GM18873 (cell line): ENCODE measurements around the gene APIP.

Experiments used
- ATAC-seq: cut with Tn5 transposase; IDR thresholded peaks from one replicate; pipeline ENCODE4 v1.9.1; 2021; ENCODE audit warnings: mild to moderate bottlenecking, moderate library complexity, moderate number of reproducible peaks; ENCODE audit not compliant: unreplicated experiment, low FRiP score

Gene APIP

GRCh38 chr11:34916015-34916842 lies at the start of gene APIP, which contains the start of gene PDHX:
Gene APIP, minus strand, starts transcription at chr11:34916379. Its CDS starts 95 bp downstream, at chr11:34916284.
Gene PDHX, plus strand, starts transcription at chr11:34916618. Its CDS starts 38 bp downstream, at chr11:34916656.
- ATAC-seq: peak; percentile 88

- ATAC-seq: no peak
These were observed 48.6 kb upstream of the APIP start for GRCh38 chr11:34964610-34965331.

GRCh38 chr11:34963351-34963750 lies 47.2 kb upstream of the APIP start:
- ATAC-seq: no peak

GRCh38 chr11:34962034-34962433 lies 45.9 kb upstream of the APIP start:
- ATAC-seq: no peak

GRCh38 chr11:34960277-34960676 lies 44.1 kb upstream of the APIP start:
- ATAC-seq: no peak

- ATAC-seq: no peak
These were observed 43.6 kb upstream of the APIP start for GRCh38 chr11:34959770-34960169.

GRCh38 chr11:34957606-34958005 lies 41.4 kb upstream of the APIP start:
- ATAC-seq: no peak

GRCh38 chr11:34957206-34957605 lies 41.0 kb upstream of the APIP start:
- no peak for ATAC-seq

GRCh38 chr11:34953955-34954354 lies 37.8 kb upstream of the APIP start:
- no peak for ATAC-seq

GRCh38 chr11:34948696-34949095 lies 32.5 kb upstream of the APIP start:
- no peak for ATAC-seq

- no peak for ATAC-seq
These were observed 28.5 kb upstream of the APIP start for GRCh38 chr11:34944692-34945091.

- no peak for ATAC-seq
These were observed 25.5 kb upstream of the APIP start for GRCh38 chr11:34941688-34942087.

GRCh38 chr11:34940026-34940677 lies 24.0 kb upstream of the APIP start:
- no peak for ATAC-seq

- ATAC-seq: no peak
These were observed 22.4 kb upstream of the APIP start for GRCh38 chr11:34938611-34939010.

GRCh38 chr11:34936945-34937629 lies 20.9 kb upstream of the APIP start:
- ATAC-seq: no peak

GRCh38 chr11:34929794-34930763 lies 13.9 kb upstream of the APIP start:
- no peak for ATAC-seq

GRCh38 chr11:34928960-34929680 lies 12.9 kb upstream of the APIP start:
- ATAC-seq: no peak

- no peak for ATAC-seq
These were observed 12.2 kb upstream of the APIP start for GRCh38 chr11:34928268-34928959.
